CD4-positive, CD25-positive, alpha-beta regulatory T cell (primary cell): ENCODE measurements around the gene CERT1. TPM values are rescaled to one million over a fixed set of nuclear protein-coding genes. Genes with fewer than 3 reads are reported as not detected.
A peak's percentile ranks its signal among the peaks of the same experiment; 100 is the strongest.

Experiments
- ATAC-seq, 2 donors: fragments of 150-1000 bp; cut with Tn5 transposase; one replicate each; pipeline ENCODE4 v1.10.0; 2021; ENCODE audit warnings: low read depth in 2 of 2, moderate number of reproducible peaks in 2 of 2, moderate library complexity in 1 of 2
- DNase-seq, 3 donors: peaks; one replicate each; pipeline versions ENCODE4 v3.0.0 to v3.0.0-alpha.2; 2012 to 2022; ENCODE audit warnings: mixed read lengths in 1 of 3
- H3K27ac ChIP-seq: one replicate; pipeline ENCODE4 v1.7.0; 2013; ENCODE audit warnings: mild to moderate bottlenecking, low read length; ENCODE audit not compliant: insufficient read depth, poor library complexity, severe bottlenecking
- H3K27me3 ChIP-seq: one replicate; pipeline ENCODE4 v1.7.0; 2013; ENCODE audit warnings: low read length; ENCODE audit not compliant: control insufficient read depth, insufficient read depth
- H3K36me3 ChIP-seq: one replicate; pipeline ENCODE4 v1.7.0; 2013; ENCODE audit warnings: mild to moderate bottlenecking, low read length, moderate library complexity; ENCODE audit not compliant: control insufficient read depth, insufficient read depth
- H3K4me1 ChIP-seq: 2 replicates; pipeline ENCODE4 v1.7.0; 2013; ENCODE audit warnings: mild to moderate bottlenecking, low read length; ENCODE audit not compliant: insufficient read depth, control insufficient read depth, poor library complexity, severe bottlenecking
- H3K4me3 ChIP-seq: one replicate; pipeline ENCODE4 v1.7.0; 2013; ENCODE audit warnings: low read depth, mild to moderate bottlenecking, low read length, moderate library complexity
- H3K9me3 ChIP-seq, 2 experiments: 1 replicate in 1 of 2; 2 replicates in 1 of 2; pipeline ENCODE4 v1.7.0; 2013; ENCODE audit warnings: low read length in 2 of 2, mild to moderate bottlenecking in 1 of 2, moderate library complexity in 1 of 2; ENCODE audit not compliant: control insufficient read depth in 2 of 2
- H3K27ac Mint-ChIP-seq, 3 donors: one replicate each; pipeline ENCODE4 v1.8.0; 2020 to 2022; ENCODE audit warnings: mild to moderate bottlenecking in 3 of 3, mixed read lengths in 3 of 3, moderate library complexity in 2 of 3
- H3K27me3 Mint-ChIP-seq: one replicate; pipeline ENCODE4 v1.8.0; 2022; ENCODE audit warnings: mild to moderate bottlenecking, mixed read lengths
- H3K36me3 Mint-ChIP-seq: one replicate; pipeline ENCODE4 v1.8.0; 2020; ENCODE audit warnings: mixed read lengths
- H3K4me1 Mint-ChIP-seq, 4 donors: one replicate each; pipeline ENCODE4 v1.8.0; 2020 to 2022; ENCODE audit warnings: mixed read lengths in 4 of 4, mild to moderate bottlenecking in 1 of 4
- H3K4me3 Mint-ChIP-seq, 4 donors: one replicate each; pipeline ENCODE4 v1.8.0; 2020 to 2022; ENCODE audit warnings: mild to moderate bottlenecking in 4 of 4, mixed read lengths in 4 of 4, moderate library complexity in 3 of 4
- H3K9me3 Mint-ChIP-seq, 7 donors: one replicate each; pipeline ENCODE4 v1.8.0; 2020 to 2022; ENCODE audit warnings: mixed read lengths in 7 of 7, mild to moderate bottlenecking in 3 of 7, moderate library complexity in 2 of 7
- polyA plus RNA-seq, 4 donors: library from polyadenylated mRNA; unstranded; fragments of 300-500 nt; fragmentation: Illumina TruSeq; gene quantifications; one replicate each; pipeline ENCODE4 v1.2.3, GENCODE V29; 2021
- total RNA-seq: library from RNA; stranded (reverse); gene quantifications from one replicate; pipeline ENCODE4 v1.2.3, GENCODE V29; 2022

CERT1 gene
- total and polyA plus RNA-seq, 5 donors from 2014 or later, result 19.4 to 49.9 (median 22.4) TPM

DNA sequence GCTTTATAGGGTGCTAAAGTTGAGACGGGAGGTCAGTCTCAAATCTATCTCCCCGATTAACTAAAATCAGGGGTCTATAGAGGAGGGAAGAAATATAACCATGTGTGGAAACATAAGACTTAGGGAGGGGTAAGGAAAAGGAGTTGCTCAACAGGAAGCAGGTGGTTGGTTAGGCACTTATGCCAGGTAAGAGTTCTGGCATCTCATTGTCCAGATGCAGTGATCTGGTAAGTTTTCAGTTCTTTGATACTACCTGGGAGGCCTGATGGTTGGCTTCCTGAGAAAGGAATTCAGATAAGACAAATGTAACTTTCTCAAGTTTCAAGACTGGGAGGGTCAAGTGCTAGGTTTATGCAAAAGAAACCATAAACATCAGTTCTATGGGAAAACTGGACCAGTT, 47.7 kb downstream of the CERT1 start:
- Histone ChIP-seq H3K4me1 (peaks cover 16% of the 10 kb centered on the region), H3K4me3 (no peak overlapping the region), H3K9me3 (peaks cover 7 to 8% of the 10 kb centered on the region in 2 experiments), H3K36me3 (peaks cover 3% of the 10 kb centered on the region), H3K27me3 (no peaks in the 10 kb centered on the region), H3K27ac (no peak overlapping the region)
- Mint-ChIP-seq H3K4me3 (peak overlapping the region in 1 of 4 donors; percentile 11), H3K27me3 (no peaks in the 10 kb centered on the region), H3K36me3 (peaks cover 34% of the 10 kb centered on the region), H3K27ac (peak overlapping the region in 1 of 3 donors; percentile 67), H3K9me3 (peaks cover 0 to 9% (median 3%) of the 10 kb centered on the region in 7 donors), H3K4me1 (peaks cover 52 to 66% (median 53%) of the 10 kb centered on the region in 4 donors)
- DNase-seq (no peak), ATAC-seq (no peak)

DNA sequence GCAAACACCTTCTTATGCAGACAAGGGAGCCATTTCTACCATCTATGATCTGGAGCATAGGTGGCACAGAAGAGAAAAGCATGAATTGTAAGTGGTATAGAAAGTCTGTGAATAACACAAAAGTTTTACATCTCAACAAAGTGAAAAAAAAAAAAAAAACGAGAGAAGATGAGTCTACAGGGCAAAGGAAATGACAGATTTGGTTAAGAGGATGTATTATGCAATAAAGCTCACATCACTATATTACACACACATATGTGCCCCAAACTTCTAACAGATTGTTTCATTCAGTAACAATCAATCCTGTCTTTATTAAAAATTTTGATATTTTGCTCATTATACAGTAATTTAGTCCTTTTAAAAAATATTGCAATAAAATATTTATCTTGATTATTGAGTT, 49.8 kb downstream of the CERT1 start:
- H3K36me3 ChIP-seq, result peaks cover 13% of the 10 kb centered on the region
- Mint-ChIP-seq H3K27me3 (no peaks in the 10 kb centered on the region), H3K36me3 (peaks cover 40% of the 10 kb centered on the region), H3K4me3 (peak overlapping the region in 1 of 4 donors; percentile 37), H3K27ac (no peak overlapping the region), H3K4me1 (peaks cover 42 to 55% (median 45%) of the 10 kb centered on the region in 4 donors), H3K9me3 (peaks cover 0 to 2% (median 0%) of the 10 kb centered on the region in 7 donors)
- H3K4me1 ChIP-seq, result peaks cover 16% of the 10 kb centered on the region
- H3K27me3 ChIP-seq, result no peaks in the 10 kb centered on the region
- peak in 1 of 3 donors; percentile 19 for DNase-seq
- H3K9me3 ChIP-seq, result no peaks in the 10 kb centered on the region
- H3K27ac ChIP-seq, result no peak overlapping the region
- no peak overlapping the region for H3K4me3 ChIP-seq
- ATAC-seq, result no peak

DNA sequence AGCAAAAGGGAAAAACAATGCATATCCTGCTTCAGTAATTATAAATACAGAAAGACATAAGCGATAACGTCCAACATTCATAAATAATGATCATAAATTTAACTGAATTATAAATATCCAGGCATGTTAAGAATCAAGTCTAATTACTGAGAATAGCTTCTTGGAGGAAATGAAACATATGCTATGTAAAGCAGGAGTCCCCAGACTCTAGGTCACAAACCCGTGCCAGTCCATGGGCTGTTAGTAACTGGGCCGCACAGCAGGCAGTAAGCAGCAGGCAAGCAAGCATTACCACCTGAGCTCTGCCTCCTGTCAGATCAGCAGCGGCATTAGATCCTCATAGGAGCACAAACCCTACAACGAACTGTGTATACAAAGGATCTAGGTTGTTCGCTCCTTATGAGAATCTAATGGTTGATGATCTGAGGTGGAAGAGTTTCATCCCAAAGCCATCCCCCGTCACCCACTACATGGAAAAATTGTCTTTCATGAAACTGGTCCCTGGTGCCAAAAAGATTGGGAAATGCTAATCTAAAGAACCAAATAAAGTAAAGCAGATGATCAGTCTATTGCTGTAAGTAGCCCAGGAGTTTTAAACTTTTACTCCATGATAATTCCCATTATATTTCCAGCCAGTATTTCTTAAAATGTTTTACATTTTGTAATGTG, 50.4 kb downstream of the CERT1 start:
- peaks cover 13% of the 10 kb centered on the region for H3K36me3 ChIP-seq
- peak overlapping the region in 1 of 3 donors; percentile 56 for H3K27ac Mint-ChIP-seq
- no peak for ATAC-seq
- no peaks in the 10 kb centered on the region for H3K9me3 ChIP-seq
- H3K4me1 Mint-ChIP-seq, result peaks cover 38 to 49% (median 40%) of the 10 kb centered on the region in 4 donors
- no peaks in the 10 kb centered on the region for H3K27me3 ChIP-seq
- H3K4me3 Mint-ChIP-seq, result peak overlapping the region in 1 of 4 donors; percentile 37
- no peak for DNase-seq
- peaks cover 39% of the 10 kb centered on the region for H3K36me3 Mint-ChIP-seq
- H3K4me3 ChIP-seq, result no peak overlapping the region
- H3K27me3 Mint-ChIP-seq, result no peaks in the 10 kb centered on the region
- no peak overlapping the region for H3K27ac ChIP-seq
- H3K4me1 ChIP-seq, result peaks cover 16% of the 10 kb centered on the region
- peaks cover 0 to 2% (median 0%) of the 10 kb centered on the region in 7 donors for H3K9me3 Mint-ChIP-seq

DNA sequence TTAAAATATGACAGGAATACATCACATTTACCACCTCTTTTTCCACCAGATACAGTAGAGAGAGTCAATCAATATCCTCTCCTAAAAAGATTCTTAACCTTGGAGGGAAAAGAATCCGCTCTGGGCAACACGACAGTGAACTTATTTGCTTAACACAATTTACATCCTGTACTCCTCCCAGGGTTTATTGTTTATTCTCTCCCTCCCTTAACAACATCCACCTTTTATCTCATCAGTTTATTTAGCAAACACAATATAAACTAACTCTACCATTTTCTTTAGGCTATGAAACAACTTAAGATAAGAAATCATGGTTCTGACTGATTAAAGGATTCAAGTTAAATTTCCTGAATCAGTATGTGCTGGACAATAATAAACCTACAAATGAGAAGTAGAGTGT, 50.9 kb downstream of the CERT1 start:
- Histone ChIP-seq H3K27ac (no peak overlapping the region), H3K4me1 (peaks cover 16% of the 10 kb centered on the region), H3K4me3 (no peak overlapping the region), H3K27me3 (no peaks in the 10 kb centered on the region), H3K36me3 (peaks cover 13% of the 10 kb centered on the region), H3K9me3 (no peaks in the 10 kb centered on the region)
- no peak overlapping the region for H3K4me3 Mint-ChIP-seq
- no peak overlapping the region for H3K27ac Mint-ChIP-seq
- DNase-seq, result no peak
- no peak for ATAC-seq
- H3K4me1 Mint-ChIP-seq, result peaks cover 37 to 43% (median 41%) of the 10 kb centered on the region in 4 donors
- H3K36me3 Mint-ChIP-seq, result peaks cover 45% of the 10 kb centered on the region
- H3K9me3 Mint-ChIP-seq, result peaks cover 0 to 2% (median 0%) of the 10 kb centered on the region in 7 donors
- no peaks in the 10 kb centered on the region for H3K27me3 Mint-ChIP-seq

DNA sequence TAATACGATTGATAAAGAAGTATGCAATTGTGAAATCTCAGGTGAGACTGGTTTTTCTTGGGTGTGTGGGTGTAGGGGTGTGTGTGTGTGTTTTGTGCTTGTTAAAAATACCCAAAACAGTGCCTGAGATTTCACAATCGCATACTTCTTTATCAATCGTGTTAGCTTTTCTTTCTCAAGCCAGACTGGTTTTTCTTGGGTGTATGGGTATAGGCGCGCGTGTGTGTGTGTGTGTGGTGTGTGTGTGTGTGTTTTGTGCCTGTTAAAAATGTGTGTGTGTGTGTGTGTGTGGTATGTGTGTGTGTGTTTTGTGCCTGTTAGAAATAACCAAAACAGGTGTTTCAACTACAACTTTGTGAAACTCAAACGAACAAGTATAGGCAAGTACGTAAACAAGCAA, 53.7 kb downstream of the CERT1 start:
- H3K27me3 Mint-ChIP-seq, result no peaks in the 10 kb centered on the region
- H3K9me3 Mint-ChIP-seq, result peaks cover 0 to 2% (median 0%) of the 10 kb centered on the region in 7 donors
- H3K4me1 ChIP-seq, result peaks cover 6% of the 10 kb centered on the region
- no peak overlapping the region for H3K27ac Mint-ChIP-seq
- DNase-seq (no peak), ATAC-seq (no peak)
- peaks cover 18 to 28% (median 21%) of the 10 kb centered on the region in 4 donors for H3K4me1 Mint-ChIP-seq
- H3K36me3 Mint-ChIP-seq, result peaks cover 57% of the 10 kb centered on the region
- peaks cover 36% of the 10 kb centered on the region for H3K36me3 ChIP-seq
- no peak overlapping the region for H3K4me3 ChIP-seq
- H3K27ac ChIP-seq, result no peak overlapping the region
- H3K4me3 Mint-ChIP-seq, result no peak overlapping the region
- H3K9me3 ChIP-seq, result no peaks in the 10 kb centered on the region
- no peaks in the 10 kb centered on the region for H3K27me3 ChIP-seq

DNA sequence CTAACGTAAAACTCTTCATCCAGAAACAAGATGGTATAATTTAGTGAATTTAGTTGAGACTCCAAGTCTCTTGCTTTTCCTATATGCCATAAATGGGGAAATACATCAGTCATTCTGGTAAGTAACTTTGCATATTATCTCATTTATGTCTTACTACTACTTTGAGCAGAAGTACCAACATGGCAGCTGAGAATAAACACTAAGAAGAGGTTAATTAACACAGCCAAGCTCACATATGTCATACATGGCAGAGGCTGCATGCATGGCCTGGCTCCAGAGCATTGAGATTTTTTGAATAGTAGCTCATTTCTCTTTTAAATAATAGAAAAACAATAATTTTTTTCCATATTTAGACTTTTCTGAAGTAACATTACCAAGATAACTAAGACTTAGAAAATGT, 54.3 kb downstream of the CERT1 start:
- Mint-ChIP-seq H3K36me3 (peaks cover 54% of the 10 kb centered on the region), H3K4me1 (peaks cover 14 to 26% (median 18%) of the 10 kb centered on the region in 4 donors), H3K9me3 (no peaks in the 10 kb centered on the region), H3K27me3 (no peaks in the 10 kb centered on the region), H3K4me3 (no peak overlapping the region), H3K27ac (no peak overlapping the region)
- Histone ChIP-seq H3K27me3 (no peaks in the 10 kb centered on the region), H3K4me1 (peaks cover 6% of the 10 kb centered on the region), H3K4me3 (no peak overlapping the region), H3K9me3 (no peaks in the 10 kb centered on the region), H3K36me3 (peaks cover 38% of the 10 kb centered on the region), H3K27ac (no peak overlapping the region)
- DNase-seq (no peak), ATAC-seq (no peak)

DNA sequence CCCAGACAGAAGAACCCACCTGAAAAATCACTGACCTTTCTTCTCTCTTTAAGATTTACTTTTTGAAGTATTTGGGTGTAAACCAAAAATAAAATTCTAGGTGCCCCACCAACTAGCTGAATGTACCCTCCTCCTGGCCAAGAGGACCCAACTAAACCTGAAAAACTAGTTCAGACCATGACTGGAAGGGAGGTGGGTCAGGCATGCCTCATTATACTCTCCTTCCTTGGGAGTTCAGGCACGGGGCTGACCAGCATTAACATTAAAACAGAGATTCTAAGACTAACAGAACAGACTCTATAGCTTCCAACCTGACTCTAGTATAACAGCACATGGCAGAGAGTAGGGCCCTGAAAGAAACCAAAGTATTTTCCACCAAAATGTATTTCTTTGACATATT, 61.4 kb downstream of the CERT1 start:
- no peak overlapping the region for H3K4me3 Mint-ChIP-seq
- Histone ChIP-seq H3K27me3 (no peaks in the 10 kb centered on the region), H3K4me1 (no peaks in the 10 kb centered on the region), H3K9me3 (peaks cover 11 to 19% of the 10 kb centered on the region in 2 experiments), H3K36me3 (peaks cover 35% of the 10 kb centered on the region), H3K4me3 (no peak overlapping the region), H3K27ac (no peak overlapping the region)
- DNase-seq, result no peak
- no peak overlapping the region for H3K27ac Mint-ChIP-seq
- H3K4me1 Mint-ChIP-seq, result peaks cover 8 to 23% (median 13%) of the 10 kb centered on the region in 4 donors
- H3K27me3 Mint-ChIP-seq, result no peaks in the 10 kb centered on the region
- no peak for ATAC-seq
- peaks cover 2 to 17% (median 8%) of the 10 kb centered on the region in 7 donors for H3K9me3 Mint-ChIP-seq
- H3K36me3 Mint-ChIP-seq, result peaks cover 58% of the 10 kb centered on the region

DNA sequence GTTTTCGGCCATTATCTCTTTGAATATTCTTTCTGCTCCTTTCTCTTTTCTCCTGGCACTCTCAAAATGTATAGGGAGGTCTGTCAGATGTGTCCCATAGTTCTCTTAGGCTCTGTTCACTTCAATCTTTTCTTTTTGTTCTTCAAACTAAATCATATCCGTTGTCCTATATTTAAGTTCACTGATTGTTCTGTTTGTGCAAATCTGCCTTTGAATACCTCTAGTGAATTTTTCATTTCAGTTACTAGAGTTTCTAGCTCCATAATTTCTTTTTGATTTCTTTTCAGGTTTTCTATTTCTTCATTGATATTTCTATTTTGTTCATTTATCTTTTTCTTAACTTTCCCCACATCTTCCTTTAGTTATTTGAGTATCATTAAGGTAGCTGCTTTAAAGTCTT, 65.4 kb downstream of the CERT1 start:
- H3K27me3 ChIP-seq, result no peaks in the 10 kb centered on the region
- Mint-ChIP-seq H3K4me1 (peaks cover 2 to 20% (median 16%) of the 10 kb centered on the region in 4 donors), H3K27ac (no peak overlapping the region), H3K36me3 (peaks cover 54% of the 10 kb centered on the region), H3K27me3 (no peaks in the 10 kb centered on the region), H3K9me3 (peaks cover 6 to 38% (median 13%) of the 10 kb centered on the region in 7 donors), H3K4me3 (no peak overlapping the region)
- peaks cover 11 to 27% of the 10 kb centered on the region in 2 experiments for H3K9me3 ChIP-seq
- ATAC-seq, result no peak
- H3K36me3 ChIP-seq, result peaks cover 14% of the 10 kb centered on the region
- H3K27ac ChIP-seq, result no peak overlapping the region
- no peak for DNase-seq
- no peak overlapping the region for H3K4me3 ChIP-seq
- no peaks in the 10 kb centered on the region for H3K4me1 ChIP-seq
